ENCODE measurements around the gene VAMP2. TPM values are rescaled to one million over a fixed set of nuclear protein-coding genes. Genes with fewer than 3 reads are reported as not detected.

The VAMP2 gene
- total and polyA plus RNA-seq, 9 of the 15 experiments (the other 6 are each of a cell fraction or from before 2014, with no cell fraction given): 2.3 to 31.8 (median 6.0) TPM

DNA sequence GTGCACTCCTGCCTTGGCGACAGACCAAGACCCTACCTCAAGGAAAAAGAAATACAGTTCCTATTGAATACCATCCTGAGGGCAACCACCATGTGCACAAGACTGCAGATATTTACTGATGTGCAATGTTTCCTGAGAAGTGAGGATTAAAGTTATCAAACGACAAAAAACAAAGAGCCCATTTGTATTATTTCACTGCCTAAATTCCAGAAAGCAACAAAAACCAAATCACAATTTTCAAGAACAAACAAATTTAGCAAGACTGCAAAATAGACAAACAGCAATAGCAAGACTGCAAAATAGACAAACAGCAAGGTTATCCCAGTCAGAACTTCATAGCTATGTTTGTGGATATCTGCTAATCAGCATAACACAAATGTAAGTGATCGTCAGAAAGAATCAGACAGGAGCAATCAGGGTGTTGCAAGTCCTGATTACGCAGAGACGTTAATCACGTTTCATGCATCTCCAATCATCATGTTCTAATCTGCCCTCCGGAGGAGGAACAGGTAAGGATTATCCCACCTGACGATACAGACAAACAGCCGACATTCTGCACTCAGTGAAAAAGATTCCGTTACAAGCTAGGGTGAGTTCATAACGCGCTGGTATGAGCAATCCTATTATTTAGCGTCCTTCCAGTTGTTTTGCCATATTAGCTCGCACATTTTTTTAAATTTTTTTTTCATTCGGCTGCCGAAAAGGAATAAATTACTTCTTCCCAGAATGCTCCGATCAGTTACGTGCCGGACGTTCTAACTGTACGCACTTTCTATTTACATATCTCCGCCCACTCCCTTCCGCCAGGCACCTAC lies 10.5 kb upstream of the VAMP2 start (continued):
- no peak for TF ChIP-seq ZNF280B (CRISPR knock-in tag; IDR thresholded peaks at IDR 0.05)
- TF ChIP-seq TSC22D4 (tag; IDR thresholded peaks at IDR 0.05): no peak
- peak; percentile 66; the same call in 1 of the 2 replicates for TF ChIP-seq ARID2 (IDR thresholded peaks at IDR 0.05)
- peak; percentile 32; the same call in 1 of the 2 replicates for TF ChIP-seq CC2D1A (IDR thresholded peaks at IDR 0.05)
- TF ChIP-seq E2F3 (CRISPR knock-in tag; IDR thresholded peaks at IDR 0.05): no peak; the same call in 1 of the 2 replicates
- TF ChIP-seq REST (IDR thresholded peaks at IDR 0.05; ENCODE audit: borderline replicate concordance): 0 out of 2 replicates have a peak, but pooled peaks have one; percentile 18
- TF ChIP-seq REST (CRISPR knock-in tag; IDR thresholded peaks at IDR 0.05; ENCODE audit: low read depth): no peak
- peak; percentile 20; the same call in 1 of the 2 replicates for TF ChIP-seq FOXM1 (IDR thresholded peaks at IDR 0.05; ENCODE audit: low read depth)
- TF ChIP-seq FOXM1 (CRISPR knock-in tag; IDR thresholded peaks at IDR 0.05; ENCODE audit: low read depth): no peak; the same call in 1 of the 2 replicates
- peak; percentile 65; the same call in 1 of the 2 replicates for TF ChIP-seq GABPB1 (CRISPR knock-in tag; IDR thresholded peaks at IDR 0.05)
- no peak for TF ChIP-seq ZNF408 (CRISPR knock-in tag; IDR thresholded peaks at IDR 0.05; ENCODE audit: low read depth)
- TF ChIP-seq, protein P1, sequence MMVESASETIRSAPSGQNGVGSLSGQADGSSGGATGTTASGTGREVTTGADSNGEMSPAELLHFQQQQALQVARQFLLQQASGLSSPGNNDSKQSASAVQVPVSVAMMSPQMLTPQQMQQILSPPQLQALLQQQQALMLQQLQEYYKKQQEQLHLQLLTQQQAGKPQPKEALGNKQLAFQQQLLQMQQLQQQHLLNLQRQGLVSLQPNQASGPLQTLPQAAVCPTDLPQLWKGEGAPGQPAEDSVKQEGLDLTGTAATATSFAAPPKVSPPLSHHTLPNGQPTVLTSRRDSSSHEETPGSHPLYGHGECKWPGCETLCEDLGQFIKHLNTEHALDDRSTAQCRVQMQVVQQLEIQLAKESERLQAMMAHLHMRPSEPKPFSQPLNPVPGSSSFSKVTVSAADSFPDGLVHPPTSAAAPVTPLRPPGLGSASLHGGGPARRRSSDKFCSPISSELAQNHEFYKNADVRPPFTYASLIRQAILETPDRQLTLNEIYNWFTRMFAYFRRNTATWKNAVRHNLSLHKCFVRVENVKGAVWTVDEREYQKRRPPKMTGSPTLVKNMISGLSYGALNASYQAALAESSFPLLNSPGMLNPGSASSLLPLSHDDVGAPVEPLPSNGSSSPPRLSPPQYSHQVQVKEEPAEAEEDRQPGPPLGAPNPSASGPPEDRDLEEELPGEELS (CRISPR knock-in tag; IDR thresholded peaks at IDR 0.05; ENCODE audit: borderline replicate concordance): no peak
- TF ChIP-seq FIP1L1 (IDR thresholded peaks at IDR 0.05; ENCODE audit: low read depth, low read length, poor library complexity, severe bottlenecking): peak; percentile 87
